GM12891 (cell line): ENCODE results near the gene MRPL1.

ENCODE experiments used
- PAX5 ChIP-seq: IDR thresholded peaks from 2 replicates; pipeline ENCODE4 v1.6.1; 2011; ENCODE audit warnings: low read length, moderate library complexity, mild to moderate bottlenecking; ENCODE audit not compliant: insufficient read depth, severe bottlenecking
- POLR2A ChIP-seq: IDR thresholded peaks from 2 replicates; pipeline ENCODE4 v1.6.1; 2011; ENCODE audit warnings: low read depth, low read length, control low read depth
- POLR2AphosphoS5 ChIP-seq: IDR thresholded peaks from 2 replicates; pipeline ENCODE4 v1.6.1; 2011; ENCODE audit warnings: low read depth, low read length, control low read depth
- SPI1 ChIP-seq: IDR thresholded peaks from 2 replicates; pipeline ENCODE4 v1.6.1; 2011; ENCODE audit warnings: low read depth, low read length, control low read depth
- TAF1 ChIP-seq: IDR thresholded peaks from 2 replicates; pipeline ENCODE4 v1.6.1; 2011; ENCODE audit warnings: low read depth, low read length, control low read depth

DNA sequence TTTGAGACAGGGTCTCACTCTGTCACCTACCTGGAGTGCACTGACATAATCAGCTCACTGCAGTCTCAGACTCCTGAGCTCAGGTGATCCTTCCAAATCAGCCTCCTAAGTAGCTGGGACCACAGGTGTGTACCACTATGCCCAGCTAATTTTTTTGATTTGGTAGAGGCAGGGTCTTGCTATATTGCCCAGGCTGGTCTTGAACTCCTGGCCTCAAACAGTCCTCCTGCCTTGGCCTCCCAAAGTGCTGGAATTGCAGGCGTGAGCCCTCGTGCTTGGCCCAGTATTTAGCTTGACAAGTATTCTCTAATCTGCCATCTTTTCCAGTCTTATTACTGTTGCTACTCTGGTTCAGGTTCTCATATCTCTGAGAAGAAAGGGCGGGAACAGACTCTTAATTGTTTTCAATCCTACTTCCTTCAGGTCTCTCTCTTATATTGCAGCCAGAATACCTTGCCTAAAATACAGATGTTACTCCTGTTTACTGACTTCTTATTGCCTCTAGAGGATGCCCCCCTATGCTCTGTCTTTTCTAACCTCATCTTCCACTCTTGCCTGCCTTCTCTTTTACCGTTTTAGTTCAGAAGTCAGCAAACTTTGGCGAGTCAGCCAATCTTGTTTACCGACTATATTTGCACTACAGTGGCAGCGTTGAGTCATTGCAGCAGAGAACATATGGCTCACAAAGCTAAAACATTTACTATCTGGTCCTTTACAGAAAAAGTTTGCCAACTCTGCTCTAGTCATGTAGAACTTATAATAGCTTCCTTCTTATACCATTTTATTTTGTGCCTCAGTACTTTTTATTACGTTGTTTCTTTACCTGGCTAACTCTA, 19.0 kb downstream of the MRPL1 start:
- no peak for TF ChIP-seq TAF1
- no peak for TF ChIP-seq POLR2AphosphoS5
- no peak for TF ChIP-seq SPI1
- no peak for TF ChIP-seq POLR2A
- TF ChIP-seq PAX5 = no peak
